AG04450 (cell line): ENCODE measurements around the gene DNAH10. TPM values are rescaled to one million over a fixed set of nuclear protein-coding genes. Genes with fewer than 3 reads are reported as not detected.

Experiments used
- CTCF ChIA-PET: fragments of 300-600, 350-600 bp; formaldehyde crosslinking; extraction: SDS; loops from one replicate; lab custom pipeline; 2022; ENCODE audit warnings: antibody characterized with exemption, inconsistent platforms; lab: Charles Lee
- POLR2A ChIA-PET: fragments of 350-600 bp; formaldehyde crosslinking; extraction: SDS; loops from one replicate; lab custom pipeline; 2021; ENCODE audit warnings: antibody characterized with exemption, inconsistent platforms; lab: Yijun Ruan, JAX
- DNase-seq: peaks from one replicate; pipeline ENCODE4 v3.0.0-alpha.2; 2011; ENCODE audit warnings: low read depth, low spot score
- H3K27ac ChIP-seq: one replicate; pipeline ENCODE4 v1.5.1; 2012; ENCODE audit warnings: low read depth, low read length, control low read depth
- H3K27me3 ChIP-seq: one replicate; pipeline ENCODE4 v1.6.0; 2012; ENCODE audit warnings: low read length; ENCODE audit not compliant: control insufficient read depth, insufficient read depth
- H3K4me3 ChIP-seq: 2 replicates; pipeline ENCODE4 v1.5.1; 2011; ENCODE audit warnings: mild to moderate bottlenecking, low read depth, low read length, control low read depth
- H3K9me3 ChIP-seq: 2 replicates; pipeline ENCODE4 v1.5.1; 2012; ENCODE audit warnings: low read length; ENCODE audit not compliant: control insufficient read depth, insufficient read depth
- CTCF ChIP-seq: IDR thresholded peaks from 2 replicates; pipeline ENCODE4 v1.5.1; 2011; ENCODE audit warnings: low read depth, low read length, control low read depth, inconsistent platforms
- polyA plus RNA-seq: library from polyadenylated mRNA; depleted of rRNA; stranded (reverse); fragments of >200 nt; gene quantifications from 2 replicates; pipeline ENCODE4 v1.2.3, GENCODE V29; 2011

The DNAH10 gene
- polyA plus RNA-seq, 1 experiment, result 9.1 TPM

- H3K4me3 ChIP-seq, result no peak overlapping the region
- no peaks in the 10 kb centered on the region for H3K9me3 ChIP-seq
- no peak for TF ChIP-seq CTCF
- no peak overlapping the region for H3K27ac ChIP-seq
- POLR2A ChIA-PET, result no interaction called here
- H3K27me3 ChIP-seq, result peaks cover 1% of the 10 kb centered on the region
- CTCF ChIA-PET, result interaction anchor here (4.8 kb wide), 1 partner anchor 227 kb away, joined by 35 read pairs; no protein-coding TSS in a partner anchor
- DNase-seq, result no peak
Measured at GRCh38 chr12:123805173-123805572, 43.1 kb downstream of the DNAH10 start.

GRCh38 chr12:123807002-123807401 lies 44.9 kb downstream of the DNAH10 start:
- no peak for DNase-seq
- Histone ChIP-seq H3K4me3 (no peak overlapping the region), H3K27ac (no peak overlapping the region), H3K27me3 (peaks cover 2% of the 10 kb centered on the region), H3K9me3 (no peaks in the 10 kb centered on the region)
- POLR2A ChIA-PET, result interaction anchor here (0.7 kb wide), 1 partner anchor 171 kb away, joined by 3 read pairs; no protein-coding TSS in a partner anchor
- CTCF ChIA-PET, result interaction anchor here (0.7 kb wide), 1 partner anchor 191 kb away, joined by 4 read pairs; no protein-coding TSS in a partner anchor
- TF ChIP-seq CTCF, result no peak

- Histone ChIP-seq H3K27ac (no peak overlapping the region), H3K27me3 (peaks cover 2% of the 10 kb centered on the region), H3K9me3 (no peaks in the 10 kb centered on the region), H3K4me3 (no peak overlapping the region)
- CTCF ChIA-PET, result interaction anchor here (0.7 kb wide), 1 partner anchor 191 kb away, joined by 4 read pairs; no protein-coding TSS in a partner anchor
- TF ChIP-seq CTCF, result no peak
- no peak for DNase-seq
- POLR2A ChIA-PET, result interaction anchor here (0.6 to 0.7 kb wide), 2 partner anchors 50 to 170 kb away, joined by 3 read pairs; no protein-coding TSS in a partner anchor
Measured at GRCh38 chr12:123807670-123808069, 45.6 kb downstream of the DNAH10 start.

GRCh38 chr12:123808167-123808566 lies 46.1 kb downstream of the DNAH10 start:
- Histone ChIP-seq H3K27ac (no peak overlapping the region), H3K9me3 (no peaks in the 10 kb centered on the region), H3K27me3 (peaks cover 2% of the 10 kb centered on the region), H3K4me3 (no peak overlapping the region)
- peak; percentile 32 for TF ChIP-seq CTCF
- CTCF ChIA-PET, result no interaction called here
- POLR2A ChIA-PET, result interaction anchor here (0.6 kb wide), 1 partner anchor 51 kb away, joined by 3 read pairs; no protein-coding TSS in a partner anchor
- DNase-seq, result no peak

- DNase-seq, result no peak
- ChIA-PET CTCF (interaction anchor here (0.9 kb wide), 1 partner anchor 12 kb away, joined by 3 read pairs; no protein-coding TSS in a partner anchor), POLR2A (no interaction called here)
- Histone ChIP-seq H3K4me3 (no peak overlapping the region), H3K9me3 (0 out of 2 replicates have a peak, but pooled peaks cover 4% of the 10 kb centered on the region), H3K27me3 (peaks cover 2% of the 10 kb centered on the region), H3K27ac (no peak overlapping the region)
- TF ChIP-seq CTCF, result no peak
Measured at GRCh38 chr12:123813349-123813748, 51.2 kb downstream of the DNAH10 start.
